Retina (tissue), 1 donor: ENCODE results near the gene UNC45B.
"Not testable (repeated sequence)": the region's sequence is repeated elsewhere in the genome, so short reads cannot be mapped to it uniquely, and the experiment has no call there.

Experiments
- DNase-seq: peaks from one replicate; pipeline ENCODE4 v3.0.0-alpha.2; 2016

The UNC45B gene

GRCh38 chr17:35214631-35215273, 67.1 kb downstream of the UNC45B start:
- no peak for DNase-seq

DNA sequence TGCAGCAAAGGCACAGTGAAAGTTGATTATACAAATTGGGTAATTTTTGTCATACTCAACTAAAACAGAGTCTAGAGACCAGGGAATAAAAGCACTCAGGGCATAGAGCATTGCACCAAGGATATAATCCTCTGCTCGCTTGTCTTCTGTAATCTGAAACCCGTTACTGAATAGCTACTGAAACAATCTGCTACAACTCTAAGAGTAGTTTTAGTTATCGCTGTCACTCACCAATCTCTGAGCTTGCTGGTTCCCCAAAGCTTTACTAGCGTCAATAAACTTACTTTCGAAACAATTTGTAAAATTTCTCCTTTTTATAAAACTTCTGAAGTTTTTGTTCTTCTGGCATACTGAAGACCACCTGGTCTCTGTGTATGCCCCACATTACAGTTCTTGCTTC, 69.5 kb downstream of the UNC45B start:
- no peak for DNase-seq

DNA sequence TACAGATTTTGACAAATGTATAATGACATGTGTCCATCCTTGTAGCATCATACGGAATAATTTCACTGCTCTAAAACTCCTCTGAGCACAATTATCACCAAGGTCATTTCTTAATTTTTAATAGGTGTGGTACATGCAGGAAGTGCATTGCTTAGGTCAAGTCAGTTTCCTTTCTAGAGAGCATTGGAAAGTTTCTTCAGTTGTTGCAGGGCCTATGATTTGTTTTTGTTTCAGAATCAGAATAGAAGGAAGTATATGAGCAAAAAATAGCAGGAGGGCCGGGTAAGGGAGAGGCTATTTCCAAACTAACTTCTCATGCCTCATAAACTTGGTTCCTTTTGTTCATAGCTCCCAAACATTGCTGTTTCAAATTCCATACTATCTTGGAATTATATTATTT, 71.3 kb downstream of the UNC45B start:
- no peak for DNase-seq

GRCh38 chr17:35222452-35222851, 74.8 kb downstream of the UNC45B start:
- no peak for DNase-seq

GRCh38 chr17:35224436-35224835, 76.8 kb downstream of the UNC45B start:
- DNase-seq = no peak

- DNase-seq = no peak
Observed at GRCh38 chr17:35227546-35227945, 79.9 kb downstream of the UNC45B start.

- DNase-seq = no peak
Observed at GRCh38 chr17:35229638-35230037, 82.0 kb downstream of the UNC45B start.

DNA sequence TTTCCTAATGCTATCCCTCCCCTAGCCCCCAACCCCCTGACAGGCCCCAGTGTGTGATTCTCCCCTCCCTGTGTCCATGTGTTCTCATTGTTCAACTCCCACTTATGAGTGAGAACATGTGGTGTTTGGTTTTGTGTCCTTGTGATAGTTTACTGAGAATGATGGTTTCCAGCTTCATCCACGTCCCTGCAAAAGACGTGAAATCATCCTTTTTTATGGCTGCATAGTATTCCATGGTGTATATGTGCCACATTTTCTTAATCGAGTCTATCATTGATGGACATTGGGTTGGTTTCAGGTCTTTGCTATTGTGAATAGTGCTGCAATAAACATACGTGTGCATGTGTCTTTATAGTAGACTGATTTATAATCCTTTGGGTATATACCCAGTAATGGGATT, 86.7 kb downstream of the UNC45B start:
- DNase-seq = not testable (repeated sequence)

DNA sequence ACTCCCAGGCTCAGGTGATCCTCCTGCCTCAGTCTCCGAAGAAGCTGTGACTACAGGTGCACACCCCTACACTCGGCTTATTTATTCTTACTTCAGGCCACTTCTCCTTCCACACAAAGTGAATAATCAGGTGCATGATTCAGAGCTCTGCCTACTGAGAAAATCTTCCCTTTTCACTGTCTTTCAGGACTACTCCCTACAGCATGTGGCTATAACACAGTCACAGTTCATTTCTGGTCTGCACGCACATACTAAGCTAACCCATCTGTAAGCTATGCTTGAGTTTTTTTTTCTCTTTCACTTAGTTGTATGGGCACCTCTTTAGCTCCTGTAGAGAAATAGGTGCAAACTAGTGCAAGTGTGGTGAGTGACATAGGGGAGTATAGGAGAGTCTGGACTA, 87.7 kb downstream of the UNC45B start:
- DNase-seq = no peak

- no peak for DNase-seq
Observed at GRCh38 chr17:35235917-35236316, 88.3 kb downstream of the UNC45B start.

GRCh38 chr17:35236821-35237220, 89.2 kb downstream of the UNC45B start:
- no peak for DNase-seq

GRCh38 chr17:35238821-35239220, 91.2 kb downstream of the UNC45B start:
- no peak for DNase-seq
